AG08396 (cell line): ENCODE results near the gene C1orf116.

Experiments
- DNase-seq: peaks from one replicate; pipeline ENCODE4 v3.0.0; 2012; ENCODE audit warnings: low spot score, mixed read lengths

Gene C1orf116

GRCh38 chr1:207032528-207033017 lies at the start of gene C1orf116:
Gene C1orf116 (minus strand): TSS chr1:207032756. CDS start chr1:207027598, 5,158 bp downstream.
- DNase-seq, result no peak

GRCh38 chr1:207081806-207082205 lies 49.2 kb upstream of the C1orf116 start:
- DNase-seq, result no peak

GRCh38 chr1:207081088-207081487 lies 48.5 kb upstream of the C1orf116 start:
- no peak for DNase-seq

GRCh38 chr1:207079706-207080241 lies 47.2 kb upstream of the C1orf116 start:
- DNase-seq, result no peak

GRCh38 chr1:207078578-207079132 lies 46.1 kb upstream of the C1orf116 start:
- no peak for DNase-seq

GRCh38 chr1:207077470-207078377 lies 45.2 kb upstream of the C1orf116 start:
- peak; percentile 69 for DNase-seq

GRCh38 chr1:207077012-207077411 lies 44.5 kb upstream of the C1orf116 start:
- no peak for DNase-seq

- no peak for DNase-seq
Observed at GRCh38 chr1:207076181-207076955, 43.8 kb upstream of the C1orf116 start.

- DNase-seq, result no peak
Observed at GRCh38 chr1:207073906-207074820, 41.6 kb upstream of the C1orf116 start.

GRCh38 chr1:207072233-207072632 lies 39.7 kb upstream of the C1orf116 start:
- DNase-seq, result no peak

- no peak for DNase-seq
Observed at GRCh38 chr1:207071426-207071825, 38.9 kb upstream of the C1orf116 start.

- no peak for DNase-seq
Observed at GRCh38 chr1:207070811-207071210, 38.3 kb upstream of the C1orf116 start.

- DNase-seq, result no peak
Observed at GRCh38 chr1:207069858-207070506, 37.4 kb upstream of the C1orf116 start.

- no peak for DNase-seq
Observed at GRCh38 chr1:207069061-207069460, 36.5 kb upstream of the C1orf116 start.

- DNase-seq, result no peak
Observed at GRCh38 chr1:207067665-207068064, 35.1 kb upstream of the C1orf116 start.

- DNase-seq, result no peak
Observed at GRCh38 chr1:207067185-207067584, 34.6 kb upstream of the C1orf116 start.

GRCh38 chr1:207064561-207064960 lies 32.0 kb upstream of the C1orf116 start:
- DNase-seq, result no peak

GRCh38 chr1:207063014-207063413 lies 30.5 kb upstream of the C1orf116 start:
- DNase-seq, result no peak

GRCh38 chr1:207062058-207062457 lies 29.5 kb upstream of the C1orf116 start:
- DNase-seq, result no peak

- DNase-seq, result no peak
Observed at GRCh38 chr1:207060596-207060995, 28.0 kb upstream of the C1orf116 start.

- DNase-seq, result no peak
Observed at GRCh38 chr1:207059881-207060280, 27.3 kb upstream of the C1orf116 start.
